ENCODE data around the gene PCYOX1L. TPM values are rescaled to one million over a fixed set of nuclear protein-coding genes. Genes with fewer than 3 reads are reported as not detected.

Gene PCYOX1L
- total RNA-seq, 1 experiment from 2014 or later: 15.3 TPM

DNA sequence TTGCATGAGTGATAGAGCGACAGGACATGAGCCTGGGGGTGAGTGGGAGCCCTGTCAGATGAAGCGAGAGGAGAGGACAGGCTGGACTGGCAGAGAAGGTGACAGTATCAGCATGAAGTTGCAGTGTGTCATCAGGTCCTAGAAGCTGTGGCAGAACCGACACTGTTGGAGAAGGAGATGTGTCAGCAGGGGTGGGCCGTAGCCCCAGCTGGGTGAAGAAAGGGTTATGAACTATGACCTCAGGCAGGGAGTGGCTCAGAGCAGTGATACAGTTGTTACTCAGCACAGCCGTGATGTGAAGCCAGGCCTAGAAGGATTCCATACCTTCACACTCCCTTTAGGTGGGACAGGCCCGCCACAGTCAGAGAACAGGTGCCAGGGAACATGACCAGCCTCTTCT lies 7.6 kb downstream of the PCYOX1L start:
- Histone ChIP-seq H4K5ac (ENCODE audit: insufficient read length, low read depth, low read length) (no peak overlapping the region), H3K4me2 (ENCODE audit: insufficient read depth, insufficient read length, low read length) (no peak overlapping the region), H3K4me1 (ENCODE audit: insufficient read depth, low read length) (no peaks in the 10 kb centered on the region), H3K27ac (ENCODE audit: insufficient read length, low read depth, low read length) (no peak overlapping the region), H4K20me1 (ENCODE audit: control insufficient read depth, insufficient read depth, insufficient read length) (no peaks in the 10 kb centered on the region), H2BK15ac (ENCODE audit: low read depth, low read length) (no peak overlapping the region), H2AFZ (ENCODE audit: low read length) (no peak overlapping the region), H3K14ac (ENCODE audit: insufficient read depth, low read length) (no peak overlapping the region), H3K27me3 (ENCODE audit: insufficient read depth, low read length) (no peaks in the 10 kb centered on the region), H2BK120ac (ENCODE audit: low read depth, low read length, poor library complexity, severe bottlenecking) (no peak overlapping the region), H3K79me1 (ENCODE audit: insufficient read depth, low read depth, low read length, poor library complexity, severe bottlenecking) (no peaks in the 10 kb centered on the region), H3K18ac (ENCODE audit: insufficient read length, low read depth, low read length) (no peak overlapping the region), H3K56ac (ENCODE audit: insufficient read length, low read depth, low read length) (no peak overlapping the region), H3K23ac (ENCODE audit: insufficient read length, low read depth, low read length) (no peak overlapping the region), H2BK12ac (ENCODE audit: insufficient read length, low read depth, low read length) (no peak overlapping the region), H3K4ac (ENCODE audit: low read depth, low read length) (no peak overlapping the region), H3K79me2 (ENCODE audit: insufficient read depth, low read length) (no peaks in the 10 kb centered on the region), H2AK5ac (ENCODE audit: insufficient read length, low read length) (no peak overlapping the region), H4K8ac (replicated peaks; ENCODE audit: insufficient read length, low read depth, low read length) (no peak overlapping the region), H4K91ac (ENCODE audit: insufficient read length, low read depth, low read length) (no peak overlapping the region), H3K9ac (ENCODE audit: extremely low read depth, insufficient read length, low read length) (no peak overlapping the region), H3T11ph (ENCODE audit: low read length) (no peak overlapping the region), H2BK20ac (ENCODE audit: low read depth, low read length, poor library complexity, severe bottlenecking) (no peak overlapping the region), H3K9me3 (ENCODE audit: control insufficient read depth, low read depth, low read length) (no peaks in the 10 kb centered on the region), H2BK5ac (ENCODE audit: insufficient read length, low read length) (no peak overlapping the region), H3K23me2 (ENCODE audit: insufficient read length, low read depth, low read length, poor library complexity, severe bottlenecking) (no peaks in the 10 kb centered on the region)
- no CpG with 5 or more reads among the region's 6 CpGs for WGBS (ENCODE audit: extremely low coverage, insufficient read length, low lambda C conversion rate)
- no peak for DNase-seq
- Mint-ChIP-seq H3K27me3 (ENCODE audit: low read depth) (no peaks in the 10 kb centered on the region), H3K9me3 (no peaks in the 10 kb centered on the region), H3K36me3 (ENCODE audit: insufficient read depth in 1 of 3, low read depth in 3 of 3) (peaks cover 0 to 25% (median 3%) of the 10 kb centered on the region in 3 experiments; a peak in 5 of 7 replicates), H3K4me1 (peaks cover 7 to 11% of the 10 kb centered on the region in 2 experiments), H3K27ac (no peak overlapping the region), H3K4me3 (no peak overlapping the region)
- TF ChIP-seq, protein P1, sequence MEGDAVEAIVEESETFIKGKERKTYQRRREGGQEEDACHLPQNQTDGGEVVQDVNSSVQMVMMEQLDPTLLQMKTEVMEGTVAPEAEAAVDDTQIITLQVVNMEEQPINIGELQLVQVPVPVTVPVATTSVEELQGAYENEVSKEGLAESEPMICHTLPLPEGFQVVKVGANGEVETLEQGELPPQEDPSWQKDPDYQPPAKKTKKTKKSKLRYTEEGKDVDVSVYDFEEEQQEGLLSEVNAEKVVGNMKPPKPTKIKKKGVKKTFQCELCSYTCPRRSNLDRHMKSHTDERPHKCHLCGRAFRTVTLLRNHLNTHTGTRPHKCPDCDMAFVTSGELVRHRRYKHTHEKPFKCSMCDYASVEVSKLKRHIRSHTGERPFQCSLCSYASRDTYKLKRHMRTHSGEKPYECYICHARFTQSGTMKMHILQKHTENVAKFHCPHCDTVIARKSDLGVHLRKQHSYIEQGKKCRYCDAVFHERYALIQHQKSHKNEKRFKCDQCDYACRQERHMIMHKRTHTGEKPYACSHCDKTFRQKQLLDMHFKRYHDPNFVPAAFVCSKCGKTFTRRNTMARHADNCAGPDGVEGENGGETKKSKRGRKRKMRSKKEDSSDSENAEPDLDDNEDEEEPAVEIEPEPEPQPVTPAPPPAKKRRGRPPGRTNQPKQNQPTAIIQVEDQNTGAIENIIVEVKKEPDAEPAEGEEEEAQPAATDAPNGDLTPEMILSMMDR (conservative IDR thresholded peaks at IDR 0.05): no peak

Data from H9 (cell line).